GM18511 (cell line): ENCODE results near the gene INTS4.
A peak's percentile ranks its signal among the peaks of the same experiment; 100 is the strongest.
"Not testable (repeated sequence)": the region's sequence is repeated elsewhere in the genome, so short reads cannot be mapped to it uniquely, and the experiment has no call there.

Experiments used
- ATAC-seq: cut with Tn5 transposase; IDR thresholded peaks from one replicate; pipeline ENCODE4 v1.9.1; 2021; ENCODE audit warnings: mild to moderate bottlenecking, moderate library complexity; ENCODE audit not compliant: unreplicated experiment

The INTS4 gene, protein sequence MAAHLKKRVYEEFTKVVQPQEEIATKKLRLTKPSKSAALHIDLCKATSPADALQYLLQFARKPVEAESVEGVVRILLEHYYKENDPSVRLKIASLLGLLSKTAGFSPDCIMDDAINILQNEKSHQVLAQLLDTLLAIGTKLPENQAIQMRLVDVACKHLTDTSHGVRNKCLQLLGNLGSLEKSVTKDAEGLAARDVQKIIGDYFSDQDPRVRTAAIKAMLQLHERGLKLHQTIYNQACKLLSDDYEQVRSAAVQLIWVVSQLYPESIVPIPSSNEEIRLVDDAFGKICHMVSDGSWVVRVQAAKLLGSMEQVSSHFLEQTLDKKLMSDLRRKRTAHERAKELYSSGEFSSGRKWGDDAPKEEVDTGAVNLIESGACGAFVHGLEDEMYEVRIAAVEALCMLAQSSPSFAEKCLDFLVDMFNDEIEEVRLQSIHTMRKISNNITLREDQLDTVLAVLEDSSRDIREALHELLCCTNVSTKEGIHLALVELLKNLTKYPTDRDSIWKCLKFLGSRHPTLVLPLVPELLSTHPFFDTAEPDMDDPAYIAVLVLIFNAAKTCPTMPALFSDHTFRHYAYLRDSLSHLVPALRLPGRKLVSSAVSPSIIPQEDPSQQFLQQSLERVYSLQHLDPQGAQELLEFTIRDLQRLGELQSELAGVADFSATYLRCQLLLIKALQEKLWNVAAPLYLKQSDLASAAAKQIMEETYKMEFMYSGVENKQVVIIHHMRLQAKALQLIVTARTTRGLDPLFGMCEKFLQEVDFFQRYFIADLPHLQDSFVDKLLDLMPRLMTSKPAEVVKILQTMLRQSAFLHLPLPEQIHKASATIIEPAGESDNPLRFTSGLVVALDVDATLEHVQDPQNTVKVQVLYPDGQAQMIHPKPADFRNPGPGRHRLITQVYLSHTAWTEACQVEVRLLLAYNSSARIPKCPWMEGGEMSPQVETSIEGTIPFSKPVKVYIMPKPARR

DNA sequence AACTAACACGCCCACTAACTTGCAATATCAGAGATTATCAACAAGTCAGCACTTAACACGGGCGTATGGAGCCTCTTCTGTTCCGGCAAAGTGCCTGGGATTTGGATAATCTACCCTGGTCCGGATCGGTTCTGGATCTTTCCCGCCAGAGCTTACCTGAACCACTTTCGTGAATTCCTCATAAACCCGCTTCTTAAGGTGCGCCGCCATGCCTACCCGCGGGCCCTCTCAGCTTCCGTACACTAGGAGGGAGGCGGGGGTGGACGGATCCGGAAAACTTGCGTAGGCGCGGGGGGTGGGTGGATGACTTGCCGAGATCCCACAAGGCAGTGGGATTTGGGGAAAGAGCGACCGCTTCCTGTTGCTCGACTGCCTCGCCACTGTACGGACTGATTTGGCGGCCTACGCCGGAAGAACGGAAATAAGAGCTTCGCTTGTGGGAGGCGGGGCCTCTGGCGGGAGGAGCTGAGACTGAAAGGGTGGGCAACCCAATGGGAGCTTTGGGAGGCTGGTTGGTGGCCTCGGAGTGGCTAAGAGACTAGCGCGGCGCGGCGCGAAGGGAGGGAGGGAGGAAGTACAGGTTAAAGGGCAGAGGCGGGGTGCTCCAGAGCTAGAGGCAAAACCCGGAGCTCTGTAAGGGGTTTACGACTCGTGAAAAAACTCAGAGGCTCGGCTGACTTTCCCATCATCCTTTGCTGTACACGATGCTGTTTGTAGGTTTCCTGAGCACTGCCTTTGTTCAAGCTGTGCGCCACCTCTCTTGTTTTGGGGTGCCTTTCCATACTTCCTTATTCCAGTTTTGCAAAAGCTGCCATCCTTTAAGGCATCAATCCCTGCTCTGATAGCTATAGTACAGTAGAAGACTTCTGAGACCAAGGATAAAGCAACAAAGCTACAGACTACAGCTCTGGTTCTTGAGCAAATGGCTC lies at the start of gene INTS4:
TSS of gene INTS4 (minus strand) at position 235 of the 929 bp plus-strand sequence. CDS start at position 210, 25 bp downstream.
- peak; percentile 99 for ATAC-seq

DNA sequence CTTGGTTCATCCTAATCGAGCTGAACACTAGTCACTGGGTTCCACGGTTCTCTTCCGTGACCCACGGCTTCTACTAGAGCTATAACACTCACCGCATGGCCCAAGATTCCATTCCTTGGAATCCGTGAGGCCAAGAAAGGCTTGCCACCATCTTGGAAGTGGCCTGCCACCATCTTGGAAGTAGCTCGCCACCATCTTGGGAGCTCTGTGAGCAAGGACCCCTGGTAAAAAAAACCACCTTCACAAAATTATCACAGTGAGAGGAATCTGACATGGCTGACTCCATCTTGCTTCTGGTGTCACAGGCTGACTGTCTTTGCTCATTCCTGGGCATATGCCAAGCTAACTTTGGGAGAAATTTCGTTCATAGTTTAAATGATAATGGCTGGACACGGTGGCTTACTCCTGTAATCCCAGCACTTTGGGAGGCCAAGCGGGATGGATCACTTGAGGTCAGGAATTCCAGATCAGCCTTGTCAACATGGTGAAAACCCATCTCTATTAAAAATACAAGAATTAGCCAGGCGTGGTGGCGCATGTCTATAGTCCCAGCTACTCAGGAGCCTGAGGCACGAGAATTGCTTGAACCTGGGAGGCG lies 47.5 kb upstream of the INTS4 start:
- no peak for ATAC-seq

DNA sequence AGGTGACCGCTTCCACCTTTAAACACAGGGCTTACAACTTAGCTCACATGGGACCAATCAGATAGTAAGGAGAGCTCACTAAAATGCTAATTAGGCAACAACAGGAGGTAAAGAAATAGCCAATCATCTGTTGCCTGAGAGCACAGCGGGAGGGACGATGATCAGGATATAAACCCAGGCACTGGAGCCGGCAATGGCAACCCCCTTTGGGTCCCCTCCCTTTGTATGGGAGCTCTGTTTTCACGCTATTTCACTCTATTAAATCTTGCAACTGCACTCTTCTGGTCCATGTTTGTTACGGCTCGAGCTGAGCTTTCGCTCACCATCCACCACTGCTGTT lies 46.9 kb upstream of the INTS4 start:
- ATAC-seq: not testable (repeated sequence)

DNA sequence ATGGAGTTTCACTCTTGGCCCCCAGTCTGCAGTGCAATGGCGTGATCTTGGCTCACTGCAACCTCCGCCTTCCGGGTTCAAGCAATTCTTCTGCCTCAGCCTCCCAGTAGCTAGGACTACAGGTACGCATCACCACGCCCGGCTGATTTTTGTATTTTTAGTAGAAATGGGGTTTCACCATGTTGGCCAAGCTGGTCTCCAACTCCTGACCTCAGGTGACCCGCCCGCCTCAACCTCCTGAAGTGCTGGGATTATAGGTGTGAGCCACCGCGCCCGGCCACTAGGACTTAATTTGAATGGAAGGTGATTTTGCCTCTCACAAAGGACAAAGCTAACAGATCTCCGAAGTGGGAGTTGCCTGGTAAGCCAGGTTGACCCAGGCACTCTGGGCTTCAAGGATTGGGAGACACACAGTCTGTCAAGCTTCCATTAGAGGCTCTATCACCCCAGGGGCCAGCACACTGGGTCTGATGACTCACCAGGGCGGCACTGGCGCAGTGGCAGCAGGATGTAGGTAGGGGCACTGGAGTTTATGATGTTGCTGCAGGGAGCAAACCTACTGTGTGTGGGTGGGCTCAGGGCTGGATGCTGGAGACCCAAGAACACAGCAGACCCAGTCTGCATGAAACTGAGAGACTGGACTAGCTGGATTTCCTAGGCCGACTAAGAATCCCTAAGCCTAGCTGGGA lies 46.4 kb upstream of the INTS4 start:
- ATAC-seq: no peak

DNA sequence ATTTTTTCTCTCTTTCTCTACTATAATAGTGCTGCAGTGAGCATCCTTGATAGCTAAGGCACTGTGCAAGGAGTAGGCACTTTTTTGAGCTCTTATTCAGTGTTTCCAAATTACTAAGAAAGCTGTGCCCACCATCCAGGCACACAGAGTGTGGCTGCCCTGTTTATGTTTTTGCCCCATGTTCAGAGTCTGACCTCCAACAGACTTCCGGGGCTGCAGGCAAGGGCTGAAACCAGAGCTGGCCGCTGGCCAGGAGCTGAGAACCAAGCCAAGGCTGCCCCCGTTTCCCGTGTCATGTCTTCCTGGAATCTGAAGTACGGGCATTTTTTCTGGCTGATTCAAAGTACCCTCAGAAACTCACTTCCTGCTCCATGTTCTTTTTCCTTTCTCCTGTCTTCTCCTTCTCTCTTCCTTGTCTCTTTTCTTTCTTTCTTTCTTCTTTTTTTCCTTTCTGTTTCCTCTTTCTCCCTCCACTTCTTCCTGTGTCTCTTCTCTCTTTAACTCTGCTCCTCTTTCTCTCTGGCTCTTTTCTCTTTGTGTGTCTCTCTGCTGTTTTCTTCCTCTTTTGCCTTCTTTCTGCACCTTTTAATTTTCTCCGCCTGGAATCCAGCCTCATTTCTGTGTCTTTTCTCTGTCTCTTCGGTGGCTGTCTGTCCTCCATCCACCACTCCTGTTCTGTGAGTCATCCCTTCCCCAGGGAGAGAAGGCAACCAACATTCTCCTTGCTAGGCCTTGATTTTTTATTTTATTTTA lies 45.6 kb upstream of the INTS4 start:
- peak; percentile 74 for ATAC-seq

DNA sequence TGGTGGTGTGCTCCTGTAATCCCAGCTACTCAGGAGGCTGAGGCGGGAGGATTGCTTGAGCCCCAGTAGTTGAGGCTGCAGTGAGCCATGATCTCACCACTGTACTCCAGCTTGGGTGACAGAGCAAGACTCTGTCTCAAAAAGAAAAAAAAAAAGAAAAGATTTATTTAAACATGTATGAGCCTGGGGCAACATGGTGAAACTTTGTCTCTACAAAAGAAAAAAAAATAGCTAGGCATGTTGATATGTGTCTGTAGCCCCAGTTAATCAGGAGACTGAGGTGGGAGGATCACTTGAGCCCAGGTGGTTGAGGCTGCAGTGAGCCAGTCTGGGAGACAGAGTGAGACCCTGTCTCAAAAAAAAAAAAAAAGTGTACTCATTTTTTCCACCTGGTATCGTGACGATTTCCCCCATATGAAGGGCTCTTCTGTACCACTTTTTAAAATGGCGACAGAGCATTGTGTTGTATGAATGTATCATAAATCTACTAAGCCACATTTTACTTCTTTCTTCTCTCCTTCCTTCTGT lies 45.0 kb upstream of the INTS4 start:
- ATAC-seq: peak; percentile 22

DNA sequence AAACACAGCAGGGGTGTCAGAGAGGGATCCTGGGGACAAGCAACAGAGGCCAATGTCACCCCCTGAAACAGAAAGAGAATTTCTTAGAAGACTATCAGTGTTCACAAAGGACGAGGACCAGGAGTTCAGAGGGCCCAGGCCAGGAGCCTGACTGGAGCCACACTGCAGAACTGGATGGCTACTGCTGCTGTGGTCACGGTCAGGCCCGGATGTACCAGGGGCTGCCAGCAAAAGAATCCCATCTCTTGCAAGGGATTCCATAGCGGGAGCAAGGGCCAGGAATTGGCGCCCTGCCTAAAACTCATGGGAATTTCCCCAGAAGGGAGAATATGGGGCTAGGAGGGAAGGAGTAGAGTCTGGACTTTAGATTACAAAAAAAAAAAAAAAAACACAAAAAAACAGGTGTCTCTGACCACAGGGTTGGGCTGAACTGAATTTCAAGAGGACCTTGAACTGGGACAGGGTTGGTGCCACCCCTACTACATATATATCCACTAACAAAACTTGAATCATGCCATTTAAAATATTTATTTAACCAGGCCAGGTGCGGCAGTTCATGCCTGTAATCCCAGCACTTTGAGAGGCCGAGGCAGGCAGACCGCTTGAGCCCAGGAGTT lies 44.3 kb upstream of the INTS4 start:
- no peak for ATAC-seq

DNA sequence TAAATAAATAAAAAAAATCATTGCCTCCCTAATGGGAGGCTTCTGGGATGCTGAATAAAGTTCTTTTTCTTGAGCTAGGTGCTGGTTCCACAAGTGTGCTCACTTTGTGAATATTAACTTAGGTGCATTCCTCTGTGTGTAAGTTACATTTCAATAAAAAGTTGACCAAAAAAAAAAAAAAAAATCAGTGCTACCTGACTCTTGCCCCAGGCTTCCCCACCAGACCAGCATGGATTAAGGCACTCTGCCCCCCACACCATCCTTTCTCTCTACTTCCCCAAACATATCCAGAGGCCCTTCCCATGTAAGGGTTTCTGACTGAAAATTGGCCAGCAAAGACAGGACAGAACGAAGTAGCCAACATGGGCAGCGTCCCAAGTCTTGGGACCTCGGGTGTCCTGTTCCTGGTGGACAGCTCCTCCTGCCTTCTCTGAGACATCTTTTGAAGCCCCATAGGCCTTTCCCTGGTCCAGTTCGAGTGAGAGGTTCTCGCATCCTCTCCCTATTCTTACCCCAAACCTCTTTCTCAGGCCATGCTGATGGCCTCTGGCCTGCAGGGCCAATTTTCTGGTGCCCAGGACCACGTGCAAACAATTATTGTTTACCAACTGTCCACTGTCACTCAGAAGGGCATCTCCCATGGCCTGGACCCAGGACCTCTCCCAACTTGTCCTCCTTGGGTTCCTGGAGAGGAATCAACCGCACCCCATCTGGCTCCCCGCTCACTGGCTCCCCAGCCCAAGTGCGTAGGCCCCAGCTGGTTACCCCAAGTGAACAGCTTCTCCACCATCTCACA lies 43.6 kb upstream of the INTS4 start:
- ATAC-seq: no peak

DNA sequence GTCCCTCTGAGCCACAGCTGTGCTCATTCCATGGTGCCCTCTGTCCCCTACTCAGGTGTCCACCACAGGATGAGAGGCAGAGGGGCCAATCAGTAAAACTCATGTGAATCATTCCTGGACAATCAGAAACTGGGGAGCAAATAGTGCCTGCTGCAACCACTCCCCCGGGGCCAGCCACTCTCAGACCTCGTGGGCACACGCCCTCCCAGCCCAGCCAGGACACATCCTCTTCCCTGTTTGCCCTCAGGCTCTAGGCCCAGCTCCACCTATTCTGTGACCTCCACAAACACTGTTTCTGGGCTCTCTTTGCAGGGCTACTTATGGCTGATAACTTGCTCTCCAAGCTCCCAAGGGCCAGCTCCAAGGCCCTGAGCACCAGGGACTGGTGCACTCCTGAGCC lies 42.6 kb upstream of the INTS4 start:
- no peak for ATAC-seq

DNA sequence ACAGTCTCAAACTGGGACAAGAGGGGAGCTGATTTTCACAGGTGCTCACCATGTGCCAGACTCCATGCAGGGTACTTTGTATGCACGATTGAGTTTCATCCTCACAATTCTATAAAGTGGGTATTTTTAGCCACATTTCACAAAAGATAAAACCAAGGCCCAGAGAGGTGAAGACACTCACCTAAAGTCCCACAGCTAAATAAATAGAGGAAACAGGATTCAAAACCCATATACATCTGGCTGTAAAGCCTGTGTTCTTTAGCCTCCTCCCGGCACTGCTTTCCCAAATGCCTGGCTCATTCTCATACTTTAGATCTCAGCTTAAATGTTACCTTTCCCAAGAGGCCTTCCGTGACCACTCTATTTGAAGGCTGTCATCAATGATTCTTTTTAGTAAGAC lies 41.8 kb upstream of the INTS4 start:
- ATAC-seq: no peak

DNA sequence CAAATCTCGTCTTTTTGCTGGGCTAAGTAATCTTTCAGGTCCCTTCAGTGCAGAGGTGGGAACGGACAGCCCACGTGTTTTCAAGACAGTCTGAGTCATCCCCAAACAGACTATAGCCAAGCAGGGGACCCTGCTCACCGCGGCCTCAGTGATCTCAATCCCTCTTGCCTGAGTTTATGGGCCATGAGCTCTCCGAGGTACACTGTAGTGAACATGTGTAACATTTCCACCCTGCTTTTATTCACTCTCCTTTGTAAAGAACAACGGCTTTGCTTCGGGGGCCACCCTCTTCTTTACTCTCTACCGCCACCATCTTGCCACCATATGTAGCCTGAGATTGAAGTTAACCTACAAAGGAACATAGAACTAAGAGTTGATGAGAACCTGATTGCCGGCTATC lies 40.2 kb upstream of the INTS4 start:
- no peak for ATAC-seq

DNA sequence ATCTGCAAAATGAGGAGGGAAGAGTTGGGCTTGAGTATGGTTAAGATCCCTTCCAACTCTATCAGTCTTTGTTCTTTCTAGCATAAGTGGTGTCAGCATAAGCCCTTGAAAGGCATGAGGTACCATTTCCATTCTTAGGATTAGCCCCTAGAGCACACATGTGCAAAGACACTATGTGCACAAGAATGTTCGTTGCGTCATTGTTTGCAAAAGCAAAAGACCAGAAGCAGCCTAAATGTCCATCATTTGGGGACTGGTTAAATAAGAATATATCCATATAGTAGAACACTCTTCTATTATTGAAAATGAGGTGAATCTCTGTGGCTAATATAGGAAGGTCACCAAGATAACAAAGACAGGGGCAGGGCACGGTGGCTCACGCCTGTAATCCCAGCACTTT lies 38.6 kb upstream of the INTS4 start:
- ATAC-seq: no peak

DNA sequence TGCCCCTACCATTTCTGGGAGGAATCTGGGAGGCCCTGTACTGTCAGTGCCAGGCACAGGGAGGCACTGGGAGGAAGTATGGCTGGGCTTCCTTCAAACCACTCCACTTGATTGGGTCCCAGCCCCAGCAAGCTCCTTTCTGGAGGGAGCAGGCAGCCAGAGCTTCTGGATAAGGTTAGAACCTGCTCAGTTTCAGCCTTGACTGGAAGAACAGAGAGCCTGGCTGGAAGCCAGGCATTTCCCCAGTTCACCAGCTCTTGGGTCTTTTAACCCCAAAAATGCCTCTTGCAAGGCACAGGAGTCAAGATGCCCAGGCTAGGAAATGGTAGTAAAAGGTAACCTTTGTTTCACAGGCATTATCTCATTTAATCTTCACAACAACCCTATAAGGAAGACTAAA lies 37.6 kb upstream of the INTS4 start:
- ATAC-seq: no peak

DNA sequence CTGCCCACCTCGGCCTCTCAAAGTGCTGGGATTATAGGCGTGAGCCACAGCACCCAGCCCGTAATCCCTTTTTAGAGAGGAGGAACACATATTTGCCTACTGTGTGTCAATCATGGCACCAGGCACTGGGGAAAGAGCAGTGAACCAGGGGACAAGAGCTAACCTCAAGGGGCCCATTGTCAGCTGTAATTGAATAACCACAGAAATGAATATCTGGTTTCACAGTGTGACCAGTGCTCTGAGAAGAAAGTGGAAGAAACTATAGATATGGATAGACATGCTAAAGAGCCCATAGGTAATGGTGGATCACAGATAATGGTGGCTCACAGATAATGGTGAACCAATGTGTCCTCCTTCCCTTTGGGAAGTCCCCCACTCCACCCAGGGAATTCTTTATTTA lies 37.2 kb upstream of the INTS4 start:
- peak; percentile 71 for ATAC-seq

DNA sequence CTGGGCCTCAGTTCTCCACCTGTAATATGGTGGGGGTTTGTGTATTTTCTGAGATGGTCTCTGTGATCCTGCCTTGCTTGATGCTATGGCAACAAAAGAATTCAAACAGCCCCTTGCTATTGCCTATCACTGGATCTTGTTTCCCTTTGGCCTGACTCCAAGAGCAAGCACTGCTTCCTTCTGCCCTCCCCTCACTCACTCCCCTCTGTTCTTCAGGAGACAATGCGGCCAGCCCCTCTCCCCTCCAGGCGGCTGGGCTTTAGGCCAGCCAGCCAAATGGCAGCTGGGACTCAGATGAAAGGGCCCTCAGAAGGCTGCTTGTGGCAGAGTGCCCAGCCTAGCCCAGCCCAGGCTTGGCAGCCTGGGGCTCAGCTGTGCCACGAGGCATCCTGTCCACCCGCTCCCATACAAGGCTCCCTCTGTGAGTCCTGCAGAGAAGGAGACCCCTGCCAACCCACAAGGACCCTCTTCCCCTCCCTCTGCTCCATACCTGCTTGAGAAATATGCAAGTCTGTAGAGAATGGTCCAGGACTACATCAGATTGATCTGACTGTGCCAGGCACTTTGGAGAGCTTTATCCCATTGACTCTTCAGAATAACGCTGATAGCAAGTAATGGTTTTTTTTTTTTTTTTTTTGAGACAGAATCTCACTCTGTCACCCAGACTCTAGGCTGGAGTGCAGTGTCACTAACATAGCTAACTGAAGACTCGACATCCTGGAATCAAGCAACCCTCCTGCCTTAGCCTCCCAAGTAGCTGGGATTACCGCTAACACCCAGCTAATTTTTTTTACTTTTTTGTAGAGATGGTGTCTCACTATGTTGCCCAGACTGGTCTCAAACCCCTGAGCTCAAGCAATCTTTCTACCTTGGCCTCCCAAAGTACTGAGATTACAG lies 36.2 kb upstream of the INTS4 start:
- ATAC-seq: no peak

DNA sequence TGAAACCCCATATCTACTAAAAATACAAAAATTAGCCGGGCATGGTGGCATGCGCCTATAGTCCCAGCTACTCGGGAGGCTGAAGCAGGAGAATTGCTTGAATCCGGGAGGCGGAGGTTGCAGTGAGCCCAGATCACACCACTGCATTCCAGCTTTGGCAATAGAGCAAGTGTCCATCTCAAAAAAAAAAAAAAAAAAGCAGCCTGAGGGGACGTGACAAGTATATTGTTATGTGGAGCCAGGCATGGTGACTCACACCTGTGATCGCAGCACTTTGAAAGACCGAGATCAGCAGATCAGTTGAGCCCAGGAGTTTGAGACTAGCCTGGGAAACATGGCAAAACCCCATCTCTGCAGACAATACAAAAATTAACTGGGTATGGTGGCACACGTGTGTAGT lies 34.0 kb upstream of the INTS4 start:
- not testable (repeated sequence) for ATAC-seq

DNA sequence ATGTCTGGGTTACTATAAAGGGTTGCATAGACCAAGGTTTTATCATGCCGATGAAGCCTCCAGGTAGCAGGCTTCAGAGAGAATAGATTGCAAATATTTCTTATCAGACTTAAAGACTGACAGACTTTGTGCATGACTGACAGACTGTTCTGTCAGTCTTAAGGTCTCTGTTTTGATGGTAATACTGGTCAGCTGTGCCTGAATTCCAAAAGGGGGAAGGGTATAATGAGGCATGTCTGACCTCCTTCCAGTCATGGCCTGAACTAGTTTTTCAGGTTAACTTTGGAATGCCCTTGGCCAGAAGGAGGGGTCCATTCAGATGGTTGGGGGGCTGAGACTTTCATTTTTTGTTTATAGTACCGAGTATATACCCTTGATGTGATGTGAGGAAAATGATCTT lies 33.3 kb upstream of the INTS4 start:
- ATAC-seq: no peak
